ENCODE results near the gene FAF2.

GRCh38 chr5:176409765-176410164, 38.4 kb upstream of the FAF2 start:
- TF ChIP-seq CTCF (IDR thresholded peaks at IDR 0.05; ENCODE audit: extremely low read depth in 1 of 2, insufficient read depth in 1 of 2, low read depth in 1 of 2, low read length in 2 of 2) (no peak), EZH2 (IDR thresholded peaks at IDR 0.05; ENCODE audit: borderline replicate concordance, low read depth, low read length, severe bottlenecking) (no peak), POLR2A (IDR thresholded peaks at IDR 0.05; ENCODE audit: low read depth, low read length) (no peak), FOS (IDR thresholded peaks at IDR 0.05; ENCODE audit: borderline replicate concordance, insufficient read depth, low read length) (no peak), POLR2AphosphoS5 (IDR thresholded peaks at IDR 0.05; ENCODE audit: insufficient read depth, low read depth, low read length) (no peak)

All from endothelial cell of umbilical vein (primary cell).